ENCODE data around the gene NUP210L.
A peak's percentile ranks its signal among the peaks of the same experiment; 100 is the strongest.

The NUP210L gene

DNA sequence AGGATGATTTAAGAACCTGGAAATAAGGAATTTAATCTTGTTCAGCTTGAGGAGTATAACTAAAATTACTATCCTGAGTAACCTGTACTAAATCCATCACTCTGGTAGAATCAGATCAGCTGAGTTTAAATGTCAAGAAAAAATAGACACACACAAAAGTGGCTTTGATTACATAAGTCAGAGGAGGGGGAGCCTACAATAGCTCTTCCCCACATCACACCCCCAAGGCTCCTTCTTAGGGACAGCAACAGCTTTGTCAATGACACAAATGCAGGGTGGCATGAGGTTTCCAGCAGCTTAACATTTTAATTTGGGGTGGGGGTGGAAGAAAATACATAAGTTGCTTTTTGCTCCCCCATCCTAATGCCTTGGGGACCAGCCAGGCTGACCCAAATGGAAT, 12.6 kb upstream of the NUP210L start:
- H3K36me3 ChIP-seq = peaks cover 100% of the 10 kb centered on the region
- H3K27ac ChIP-seq = no peak overlapping the region
- H3K9me3 ChIP-seq = no peaks in the 10 kb centered on the region
- H3K4me3 ChIP-seq (ENCODE audit: low read depth in 1 of 2, low read length in 1 of 2) = no peak overlapping the region
- TF ChIP-seq CTCF (IDR thresholded peaks at IDR 0.05) = no peak
- peaks cover 5 to 8% of the 10 kb centered on the region in 2 experiments for H3K4me1 ChIP-seq (ENCODE audit: control insufficient read depth in 1 of 2, insufficient read depth in 1 of 2, low read depth in 1 of 2, low read length in 1 of 2)
- H3K27me3 ChIP-seq = no peaks in the 10 kb centered on the region

GRCh38 chr1:154166207-154166606, 11.3 kb upstream of the NUP210L start:
- Histone ChIP-seq H3K4me1 (ENCODE audit: control insufficient read depth in 1 of 2, insufficient read depth in 1 of 2, low read depth in 1 of 2, low read length in 1 of 2) (peaks cover 6 to 9% of the 10 kb centered on the region in 2 experiments), H3K9me3 (no peaks in the 10 kb centered on the region), H3K27ac (peak overlapping the region; percentile 24), H3K4me3 (ENCODE audit: low read depth in 1 of 2, low read length in 1 of 2) (no peak overlapping the region), H3K27me3 (no peaks in the 10 kb centered on the region), H3K36me3 (peaks cover 99% of the 10 kb centered on the region)
- TF ChIP-seq CTCF (IDR thresholded peaks at IDR 0.05) = no peak

GRCh38 chr1:154159554-154159953, 4.7 kb upstream of the NUP210L start:
- Histone ChIP-seq H3K36me3 (peaks cover 95% of the 10 kb centered on the region), H3K4me3 (ENCODE audit: low read depth in 1 of 2, low read length in 1 of 2) (no peak overlapping the region), H3K9me3 (no peaks in the 10 kb centered on the region), H3K27ac (peak overlapping the region; percentile 81), H3K27me3 (no peaks in the 10 kb centered on the region), H3K4me1 (ENCODE audit: control insufficient read depth in 1 of 2, insufficient read depth in 1 of 2, low read depth in 1 of 2, low read length in 1 of 2) (peaks cover 72% of the 10 kb centered on the region in 2 experiments)
- TF ChIP-seq CTCF (IDR thresholded peaks at IDR 0.05) = no peak

DNA sequence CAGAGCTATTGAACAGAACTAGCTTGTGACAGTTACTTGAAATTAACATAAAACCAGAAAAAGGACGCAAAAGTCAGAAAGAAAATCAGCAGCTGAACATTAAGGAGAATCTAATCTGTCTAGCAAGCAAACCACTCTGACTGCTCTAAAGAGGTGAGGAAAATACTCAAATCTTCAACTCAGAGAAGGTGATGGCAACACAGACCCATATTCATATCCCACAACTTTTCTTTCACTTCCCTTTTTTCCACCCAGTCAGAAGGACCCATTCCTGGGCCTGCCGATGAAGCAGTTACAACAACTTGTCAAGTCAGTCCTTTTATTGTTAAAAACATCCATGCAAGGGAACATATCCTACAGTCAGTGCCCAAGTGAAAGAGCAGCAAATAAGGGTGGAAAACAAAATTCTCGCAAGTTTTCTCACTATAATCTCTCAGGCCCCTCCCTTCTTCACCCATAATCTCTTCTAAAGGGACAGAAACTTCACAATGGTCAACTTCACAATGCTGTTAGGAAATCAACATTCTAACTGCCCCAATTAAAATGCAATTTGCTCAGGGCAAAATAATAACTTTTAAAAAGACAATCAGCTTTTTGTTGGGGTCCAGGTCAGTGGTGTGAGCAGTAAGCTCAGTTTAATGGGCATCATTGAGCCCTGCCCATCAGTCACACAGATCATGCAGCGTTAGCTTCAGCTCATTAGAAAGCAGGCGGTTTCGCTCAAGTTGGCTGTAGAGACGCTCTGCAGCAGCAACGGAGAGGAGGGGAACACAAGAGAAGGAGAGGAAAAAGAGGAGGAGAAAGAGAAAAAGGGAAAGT, 3.6 kb upstream of the NUP210L start:
- H3K4me1 ChIP-seq (ENCODE audit: control insufficient read depth in 1 of 2, insufficient read depth in 1 of 2, low read depth in 1 of 2, low read length in 1 of 2) = peaks cover 83% of the 10 kb centered on the region in 2 experiments
- peak overlapping the region in 1 of 2 experiments; percentile 42 for H3K4me3 ChIP-seq (ENCODE audit: low read depth in 1 of 2, low read length in 1 of 2)

DNA sequence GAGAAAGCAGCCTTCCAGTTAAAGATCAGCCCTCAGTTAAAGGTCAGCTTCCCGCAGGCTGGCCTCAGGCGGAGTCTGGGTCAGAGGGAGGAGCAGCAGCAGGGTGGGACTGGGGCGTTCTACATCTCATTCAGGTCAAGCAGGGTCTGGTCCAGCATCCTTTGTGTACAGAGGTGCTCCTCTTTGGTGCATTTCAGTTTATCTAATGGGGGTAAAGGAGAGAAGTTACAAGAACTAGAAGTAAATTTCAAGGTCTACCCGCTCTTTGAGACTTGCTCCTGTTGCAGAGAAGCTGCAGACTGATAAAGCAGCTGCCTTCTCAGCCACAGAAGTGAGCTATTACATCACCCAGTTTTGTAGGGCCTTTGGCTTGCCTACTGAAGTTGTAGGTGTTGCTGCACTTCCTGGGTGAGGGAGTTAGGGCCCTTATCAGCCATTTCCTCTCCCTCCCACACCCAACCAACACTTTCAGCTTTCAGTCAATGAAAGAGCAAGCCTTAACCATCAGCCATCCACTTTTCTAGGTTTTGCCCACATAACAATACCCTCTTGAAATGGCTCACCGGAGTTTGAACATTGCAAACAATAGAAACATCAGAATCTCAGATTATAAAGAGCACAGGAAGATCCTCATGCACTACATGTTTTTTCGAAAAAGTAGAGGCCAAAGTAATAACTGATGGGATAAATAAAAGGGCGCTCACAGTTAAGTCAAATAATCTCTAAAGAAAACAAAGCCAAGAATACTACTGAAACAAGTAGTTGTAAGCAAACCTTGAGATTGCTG, 2.8 kb upstream of the NUP210L start:
- peaks cover 79% of the 10 kb centered on the region for H3K36me3 ChIP-seq
- no peaks in the 10 kb centered on the region for H3K27me3 ChIP-seq
- peak overlapping the region in 1 of 2 experiments; percentile 42 for H3K4me3 ChIP-seq (ENCODE audit: low read depth in 1 of 2, low read length in 1 of 2)
- peaks cover 82 to 84% of the 10 kb centered on the region in 2 experiments for H3K4me1 ChIP-seq (ENCODE audit: control insufficient read depth in 1 of 2, insufficient read depth in 1 of 2, low read depth in 1 of 2, low read length in 1 of 2)
- H3K9me3 ChIP-seq = no peaks in the 10 kb centered on the region
- H3K27ac ChIP-seq = peak overlapping the region; percentile 81
- no peak for TF ChIP-seq CTCF (IDR thresholded peaks at IDR 0.05)

More for the DNA sequence above, 3.6 kb upstream of the NUP210L start:
- H3K27me3 ChIP-seq = no peaks in the 10 kb centered on the region
- H3K9me3 ChIP-seq = no peaks in the 10 kb centered on the region
- H3K36me3 ChIP-seq = peaks cover 87% of the 10 kb centered on the region
- peak overlapping the region; percentile 81 for H3K27ac ChIP-seq
- no peak for TF ChIP-seq CTCF (IDR thresholded peaks at IDR 0.05)

All from neutrophil (primary cell).